Left renal cortex interstitium (tissue), 4 donors: Measurements from ENCODE around the gene PLGRKT. TPM values are rescaled to one million over a fixed set of nuclear protein-coding genes. Genes with fewer than 3 reads are reported as not detected.
"Not testable (repeated sequence)": the region's sequence is repeated elsewhere in the genome, so short reads cannot be mapped to it uniquely, and the experiment has no call there.

ENCODE experiments used
- DNase-seq, 4 donors: peaks; one replicate each; pipeline ENCODE4 v3.0.0-alpha.2; 2013; ENCODE audit warnings: low read depth in 4 of 4, low spot score in 2 of 4, missing footprints in 1 of 4
- polyA plus RNA-seq, 4 donors: library from polyadenylated mRNA; unstranded; fragments of 120-200 nt; gene quantifications; one replicate each; pipeline ENCODE4 v1.2.1, GENCODE V29; 2013; ENCODE audit not compliant: insufficient read length in 4 of 4

PLGRKT gene
- polyA plus RNA-seq, 4 donors, result 32.1 to 45.8 (median 39.6) TPM

DNA sequence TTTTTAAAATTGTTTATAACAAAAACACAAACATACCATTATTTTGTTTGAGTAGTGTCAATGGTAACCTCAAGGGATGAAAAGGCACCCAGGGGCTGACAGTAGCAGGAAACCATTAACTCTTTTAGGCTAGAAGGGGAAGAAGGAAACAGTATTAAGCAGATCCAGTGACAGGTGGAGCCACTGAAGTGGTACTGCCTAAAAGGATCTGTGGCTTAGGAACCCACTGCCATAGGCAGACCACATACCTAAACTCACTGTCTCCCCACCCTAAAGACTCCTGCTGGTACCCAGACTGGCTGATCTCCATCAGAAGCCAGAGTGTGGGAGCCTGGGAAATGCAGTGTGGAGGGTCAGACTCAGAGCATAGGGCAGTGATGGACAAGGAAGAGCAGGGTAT, 111.5 kb downstream of the PLGRKT start:
- no peak for DNase-seq

DNA sequence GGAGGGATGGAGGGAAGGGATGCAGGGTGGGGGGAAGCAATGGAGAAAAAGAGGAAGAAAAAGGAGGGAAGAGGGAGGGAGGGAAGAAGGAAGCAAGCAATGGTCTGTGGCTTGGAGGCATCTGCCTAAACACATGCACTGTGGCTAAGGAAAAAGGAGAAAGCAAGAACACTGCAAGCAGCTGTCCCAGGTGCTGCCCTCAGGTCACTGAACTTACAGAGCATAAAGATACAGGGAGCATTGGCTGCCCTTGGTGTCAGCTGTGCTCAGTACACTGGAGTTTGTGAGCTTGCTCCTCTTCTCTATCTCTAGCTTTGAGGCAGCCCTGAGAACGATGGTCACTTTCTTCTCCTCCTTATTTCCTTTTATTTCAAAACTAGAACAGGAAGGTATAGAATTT, 116.1 kb downstream of the PLGRKT start:
- DNase-seq, result not testable (repeated sequence)

DNA sequence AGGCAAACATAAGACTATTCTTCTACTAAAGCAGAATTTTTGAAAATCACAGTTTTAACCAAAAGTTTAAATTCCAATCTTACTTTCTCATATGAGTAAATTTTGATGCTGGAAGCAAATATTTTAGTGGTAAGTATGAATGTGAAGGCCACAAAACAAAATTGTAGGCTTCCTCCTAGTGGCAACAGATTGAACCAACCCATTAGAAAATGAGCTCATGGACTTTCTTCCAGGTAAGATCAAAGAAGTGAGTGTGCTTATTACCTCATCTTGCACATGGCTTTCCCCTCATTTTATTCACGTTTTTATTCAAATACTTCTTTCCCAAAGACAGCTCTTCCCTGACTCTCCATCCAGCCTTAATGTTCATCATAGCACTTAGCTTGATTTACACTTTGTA, 116.7 kb downstream of the PLGRKT start:
- no peak for DNase-seq

DNA sequence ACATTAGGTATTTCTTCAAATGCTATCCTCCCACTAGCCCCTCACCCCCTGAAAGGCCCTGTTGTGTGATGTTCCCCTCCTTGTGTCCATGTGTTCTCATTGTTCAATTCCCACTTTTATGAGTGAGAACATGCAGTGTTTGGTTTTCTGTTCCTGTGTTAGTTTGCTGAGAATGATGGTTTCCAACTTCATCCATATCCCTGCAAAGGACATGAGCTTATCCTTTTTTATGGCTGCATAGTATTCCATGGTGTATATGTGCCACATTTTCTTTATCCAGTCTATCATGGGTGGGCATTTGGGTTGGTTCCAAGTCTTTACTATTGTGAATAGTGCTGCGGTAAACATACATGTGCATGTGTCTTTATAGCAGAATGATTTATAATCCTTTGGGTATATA, 121.3 kb downstream of the PLGRKT start:
- DNase-seq, result not testable (repeated sequence)

DNA sequence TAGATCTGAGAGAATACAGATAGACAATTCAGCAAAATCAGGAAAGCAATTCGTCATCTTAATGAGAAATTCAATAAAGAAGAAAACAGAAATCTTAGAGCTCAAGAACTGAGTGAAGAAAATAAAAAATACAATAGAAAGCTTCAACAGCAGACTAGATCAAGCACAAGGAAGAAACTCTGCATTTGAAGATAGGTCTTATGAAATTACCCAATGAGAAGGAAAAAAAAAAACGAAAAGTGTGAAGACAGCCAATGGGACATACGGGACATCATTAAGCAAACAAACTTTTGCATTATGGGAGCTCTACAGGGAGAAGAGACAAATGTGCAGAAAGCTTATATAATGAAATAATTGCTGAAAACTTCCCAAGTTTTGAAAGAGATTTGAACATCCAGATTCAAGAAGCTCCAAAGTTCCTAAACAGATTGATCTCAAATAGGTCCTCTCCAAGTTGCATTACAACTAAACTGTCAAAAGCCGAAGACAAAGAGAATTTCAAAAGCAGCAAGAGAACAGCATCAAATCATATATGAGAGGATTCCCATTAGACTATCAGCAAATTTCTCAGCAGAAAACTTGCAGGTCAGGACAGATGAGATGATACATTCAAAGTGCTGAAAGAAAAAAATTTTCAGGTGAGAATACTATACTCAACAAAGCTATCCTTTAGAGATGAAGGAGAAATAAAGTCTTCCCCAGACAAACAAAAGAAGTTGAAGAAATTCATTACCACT, 122.4 kb downstream of the PLGRKT start:
- DNase-seq, result no peak

DNA sequence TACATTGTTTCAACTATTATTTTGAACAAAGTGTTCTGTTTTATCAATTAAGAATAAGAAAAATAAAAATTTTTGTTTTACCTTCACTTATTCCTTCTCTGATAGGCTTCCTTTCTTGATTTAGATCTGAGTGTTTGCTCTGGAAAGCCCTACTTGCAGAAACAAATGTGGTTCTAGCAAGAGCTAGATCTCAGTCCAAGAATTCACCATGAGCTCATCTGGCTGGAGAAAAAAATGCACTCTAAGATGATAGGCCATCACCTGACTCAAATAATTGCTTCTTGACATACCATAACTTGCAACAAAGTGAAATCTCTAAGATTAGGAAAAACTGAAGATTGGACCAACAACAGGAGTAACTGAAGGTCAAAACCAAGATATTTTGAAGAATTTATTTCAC, 126.9 kb downstream of the PLGRKT start:
- DNase-seq, result no peak

Other genes with a start within 250 kb of the PLGRKT start
- not detected for gene INSL4, start 206.5 kb downstream of the PLGRKT start, polyA plus RNA-seq
- gene RLN2, start 133.2 kb downstream of the PLGRKT start, polyA plus RNA-seq, result 1 to 10 TPM; 3.0 to 4.3 (median 3.6) TPM
- under 1 TPM; 0.41 to 0.89 (median 0.61) TPM for gene RLN1, start 98.0 kb downstream of the PLGRKT start, polyA plus RNA-seq
- gene CD274, start 12.6 kb upstream of the PLGRKT start, polyA plus RNA-seq, result 1 to 10 TPM in 1 of 4 donors, under 1 TPM in 3; 0.62 to 1.5 (median 0.70) TPM
- under 1 TPM; 0.06 to 0.25 (median 0.13) TPM for gene PDCD1LG2, start 72.6 kb upstream of the PLGRKT start, polyA plus RNA-seq
- gene RIC1, start 191.2 kb upstream of the PLGRKT start, polyA plus RNA-seq, result 10 to 100 TPM; 25.0 to 33.1 (median 30.0) TPM